Measurements from ENCODE around the gene VWA2.
A peak's percentile ranks its signal among the peaks of the same experiment; 100 is the strongest.

The VWA2 gene

GRCh38 chr10:114283535-114284234 is 44.6 kb downstream of the VWA2 start:
- no peak overlapping the region for H3K27ac ChIP-seq (ENCODE audit: extremely low read depth, low read depth, low read length)
- no peaks in the 10 kb centered on the region for H3K4me1 ChIP-seq (ENCODE audit: control insufficient read depth, insufficient read depth, low read length)

GRCh38 chr10:114284346-114285071 is 45.5 kb downstream of the VWA2 start:
- H3K9me3 ChIP-seq (ENCODE audit: control insufficient read depth, insufficient read depth, low read depth, low read length): no peaks in the 10 kb centered on the region
- H3K4me3 ChIP-seq (ENCODE audit: low read depth, low read length): no peak overlapping the region
- H3K27ac ChIP-seq (ENCODE audit: extremely low read depth, low read depth, low read length): no peak overlapping the region
- no peaks in the 10 kb centered on the region for H3K36me3 ChIP-seq (ENCODE audit: control insufficient read depth in 2 of 2, insufficient read depth in 1 of 2, low read length in 2 of 2)
- TF ChIP-seq GFI1B (tag by site-specific recombination; IDR thresholded peaks at IDR 0.05) (no peak), SP2 (tag by site-specific recombination; IDR thresholded peaks at IDR 0.05) (no peak), ZNF596 (tag by site-specific recombination; IDR thresholded peaks at IDR 0.05) (no peak), ZSCAN16 (tag by site-specific recombination; IDR thresholded peaks at IDR 0.05) (no peak), ZNF18 (tag by site-specific recombination; IDR thresholded peaks at IDR 0.05) (no peak)
- no peaks in the 10 kb centered on the region for H3K4me1 ChIP-seq (ENCODE audit: control insufficient read depth, insufficient read depth, low read length)
- CTCF ChIA-PET: interaction anchor here (2.1 kb wide), 1 partner anchor 19 kb away, joined by 7 read pairs; no protein-coding TSS in a partner anchor
- POLR2A ChIA-PET: no interaction called here

More at GRCh38 chr10:114283535-114284234, 44.6 kb downstream of the VWA2 start:
- Histone ChIP-seq H3K4me3 (ENCODE audit: low read depth, low read length) (no peak overlapping the region), H3K9me3 (ENCODE audit: control insufficient read depth, insufficient read depth, low read depth, low read length) (no peaks in the 10 kb centered on the region), H3K36me3 (ENCODE audit: control insufficient read depth in 2 of 2, insufficient read depth in 1 of 2, low read length in 2 of 2) (no peaks in the 10 kb centered on the region)
- ChIA-PET POLR2A (no interaction called here), CTCF (interaction anchor here (2.1 kb wide), 1 partner anchor 20 kb away, joined by 7 read pairs; no protein-coding TSS in a partner anchor)
- TF ChIP-seq GLIS2 (tag by site-specific recombination; IDR thresholded peaks at IDR 0.05) (no peak), ZNF664 (tag by site-specific recombination; IDR thresholded peaks at IDR 0.05) (peak; percentile 90)

GRCh38 chr10:114285961-114286441 is 46.9 kb downstream of the VWA2 start:
- ChIA-PET POLR2A (no interaction called here), CTCF (no interaction called here)
- H3K4me3 ChIP-seq (ENCODE audit: low read depth, low read length): no peak overlapping the region
- no peaks in the 10 kb centered on the region for H3K36me3 ChIP-seq (ENCODE audit: control insufficient read depth in 2 of 2, insufficient read depth in 1 of 2, low read length in 2 of 2)
- no peaks in the 10 kb centered on the region for H3K4me1 ChIP-seq (ENCODE audit: control insufficient read depth, insufficient read depth, low read length)
- H3K27ac ChIP-seq (ENCODE audit: extremely low read depth, low read depth, low read length): no peak overlapping the region
- H3K9me3 ChIP-seq (ENCODE audit: control insufficient read depth, insufficient read depth, low read depth, low read length): no peaks in the 10 kb centered on the region
- TF ChIP-seq ZNF394 (tag by site-specific recombination; IDR thresholded peaks at IDR 0.05; ENCODE audit: borderline replicate concordance): no peak
- TF ChIP-seq ZFP69B (tag by site-specific recombination; IDR thresholded peaks at IDR 0.05): no peak
- no peak for TF ChIP-seq ZNF354C (tag by site-specific recombination; IDR thresholded peaks at IDR 0.05; ENCODE audit: borderline replicate concordance, low read depth)
- no peak for TF ChIP-seq ZBTB26 (tag by site-specific recombination; optimal IDR thresholded peaks at IDR 0.05)
- no peak for TF ChIP-seq ZIC2 (tag by site-specific recombination; IDR thresholded peaks at IDR 0.05)
- no peak for TF ChIP-seq SP3 (tag by site-specific recombination; IDR thresholded peaks at IDR 0.05)
- TF ChIP-seq KLF10 (tag by site-specific recombination; IDR thresholded peaks at IDR 0.05): no peak
- no peak for TF ChIP-seq ZNF157 (tag by site-specific recombination; IDR thresholded peaks at IDR 0.05)
- no peak for TF ChIP-seq ZNF571 (tag by site-specific recombination; IDR thresholded peaks at IDR 0.05)
- TF ChIP-seq ZNF654 (tag by site-specific recombination; IDR thresholded peaks at IDR 0.05; ENCODE audit: low read depth): no peak
- TF ChIP-seq ZSCAN18 (tag by site-specific recombination; IDR thresholded peaks at IDR 0.05): no peak
- TF ChIP-seq ZBTB21 (tag by site-specific recombination; IDR thresholded peaks at IDR 0.05): no peak
- no peak for TF ChIP-seq ZNF2 (tag by site-specific recombination; IDR thresholded peaks at IDR 0.05)
- TF ChIP-seq ZNF514 (tag by site-specific recombination; IDR thresholded peaks at IDR 0.05): no peak
- no peak for TF ChIP-seq EGR2 (tag by site-specific recombination; IDR thresholded peaks at IDR 0.05; ENCODE audit: low read depth)
- TF ChIP-seq ZNF561 (tag by site-specific recombination; IDR thresholded peaks at IDR 0.05; ENCODE audit: borderline replicate concordance): no peak
- no peak for TF ChIP-seq OSR2 (tag by site-specific recombination; IDR thresholded peaks at IDR 0.05)
- no peak for TF ChIP-seq ZNF362 (tag by site-specific recombination; IDR thresholded peaks at IDR 0.05)
- TF ChIP-seq ZNF785 (tag by site-specific recombination; IDR thresholded peaks at IDR 0.05): no peak
